Endothelial cell of umbilical vein (primary cell): ENCODE measurements around the gene TMEM214. TPM values are rescaled to one million over a fixed set of nuclear protein-coding genes. Genes with fewer than 3 reads are reported as not detected.
A peak's percentile ranks its signal among the peaks of the same experiment; 100 is the strongest.

Experiments
- BruUV-seq: library from RNA; stranded (reverse); fragments of 400-500 nt; replicated peaks from 2 replicates; lab custom pipeline; 2021; lab: Mats Ljungman, UMichigan
- CTCF ChIA-PET: fragments of 300-600, 350-600 bp; sonication (Branson Sonifier 250); formaldehyde crosslinking; loops from one replicate; lab custom pipeline; 2021; ENCODE audit warnings: antibody characterized with exemption, inconsistent platforms; lab: Charles Lee
- POLR2A ChIA-PET: fragments of 300-600, 350-600 bp; sonication (Branson Sonifier 250); formaldehyde crosslinking; loops from one replicate; lab custom pipeline; 2021; ENCODE audit warnings: antibody characterized with exemption, inconsistent platforms; lab: Charles Lee
- DNase-seq: peaks from one replicate; pipeline ENCODE4 v3.0.0-alpha.2; 2011; ENCODE audit warnings: low read depth, low spot score
- FAIRE-seq: peaks from 2 replicates; lab custom pipeline; 2011; peaks lifted over from hg19 to GRCh38; lab: Jason Lieb, UNC
- H2AFZ ChIP-seq: 2 replicates; pipeline ENCODE4 v1.6.0; 2012; ENCODE audit warnings: low read depth, low read length, control low read depth, inconsistent platforms
- H3K27ac ChIP-seq: 2 replicates; pipeline ENCODE4 v1.5.1; 2011; ENCODE audit warnings: low read depth, mild to moderate bottlenecking, control low read depth, low read length, moderate library complexity; ENCODE audit not compliant: insufficient read depth
- H3K27me3 ChIP-seq, 2 experiments: 2 replicates each; pipeline versions ENCODE4 v1.6.0 to v1.6.1; 2011; ENCODE audit warnings: low read length in 2 of 2, mixed read lengths in 1 of 2; ENCODE audit not compliant: control insufficient read depth in 2 of 2, insufficient read depth in 2 of 2
- H3K36me3 ChIP-seq, 2 experiments: 2 replicates in 1 of 2; 3 replicates in 1 of 2; pipeline ENCODE4 v1.5.1; 2011; ENCODE audit warnings: low read length in 2 of 2, mild to moderate bottlenecking in 1 of 2, moderate library complexity in 1 of 2; ENCODE audit not compliant: control insufficient read depth in 2 of 2, insufficient read depth in 2 of 2; ENCODE audit errors: extremely low read depth in 1 of 2
- H3K4me1 ChIP-seq: 3 replicates; pipeline ENCODE4 v1.5.1; 2011; ENCODE audit warnings: mild to moderate bottlenecking, low read length; ENCODE audit not compliant: control insufficient read depth, insufficient read depth; ENCODE audit errors: extremely low read depth
- H3K4me2 ChIP-seq: 2 replicates; pipeline ENCODE4 v1.6.1; 2011; ENCODE audit warnings: low read length, control low read depth, mixed read lengths; ENCODE audit not compliant: insufficient read depth
- H3K4me3 ChIP-seq, 3 experiments: fragments of 200-600 bp in 1 of 3; sonication (generic), shearing (Covaris generic) in 1 of 3; replicated peaks in 1 of 3; 2 replicates each; pipeline ENCODE4 v1.5.1; 2011 to 2016; ENCODE audit warnings: control low read depth in 3 of 3, low read length in 3 of 3, mild to moderate bottlenecking in 2 of 3, inconsistent platforms in 1 of 3, low read depth in 1 of 3, moderate library complexity in 1 of 3; ENCODE audit not compliant: insufficient read depth in 1 of 3
- H3K79me2 ChIP-seq: 2 replicates; pipeline ENCODE4 v1.6.0; 2012; ENCODE audit warnings: low read length, inconsistent platforms; ENCODE audit not compliant: control insufficient read depth, insufficient read depth
- H3K9ac ChIP-seq: replicated peaks from 2 replicates; pipeline ENCODE3; 2011; ENCODE audit warnings: low read length, control low read depth; ENCODE audit not compliant: insufficient read depth; ENCODE audit errors: extremely low read depth
- H3K9me1 ChIP-seq: replicated peaks from 3 replicates; pipeline ENCODE4 v1.6.0; 2011; ENCODE audit warnings: mild to moderate bottlenecking, low read length; ENCODE audit not compliant: control insufficient read depth, insufficient read depth; ENCODE audit errors: extremely low read depth
- H3K9me3 ChIP-seq: replicated peaks from 2 replicates; pipeline ENCODE4 v1.5.1; 2012; ENCODE audit warnings: low read length, inconsistent platforms; ENCODE audit not compliant: control insufficient read depth, insufficient read depth
- H4K20me1 ChIP-seq: replicated peaks from 2 replicates; pipeline ENCODE3; 2011; ENCODE audit warnings: mild to moderate bottlenecking, low read length; ENCODE audit not compliant: control insufficient read depth, insufficient read depth; ENCODE audit errors: extremely low read depth
- CTCF ChIP-seq, 2 donors: IDR thresholded peaks; 1 replicate in 1 of 2; 2 replicates in 1 of 2; pipeline ENCODE4 v1.5.1; 2011; ENCODE audit warnings: low read length in 2 of 2, mild to moderate bottlenecking in 2 of 2, moderate library complexity in 2 of 2, control low read depth in 1 of 2, inconsistent platforms in 1 of 2, low read depth in 1 of 2; ENCODE audit not compliant: insufficient read depth in 1 of 2; ENCODE audit errors: extremely low read depth in 1 of 2
- EZH2 ChIP-seq: IDR thresholded peaks from 2 replicates; pipeline ENCODE4 v1.6.1; 2012; ENCODE audit warnings: borderline replicate concordance, low read depth, mild to moderate bottlenecking, moderate library complexity, low read length, inconsistent platforms; ENCODE audit not compliant: severe bottlenecking
- FOS ChIP-seq: IDR thresholded peaks from 2 replicates; pipeline ENCODE4 v1.6.1; 2011; ENCODE audit warnings: mild to moderate bottlenecking, low read length, moderate library complexity, borderline replicate concordance; ENCODE audit not compliant: insufficient read depth
- GATA2 ChIP-seq: IDR thresholded peaks from 2 replicates; pipeline ENCODE4 v1.7.0; 2011; ENCODE audit warnings: low read depth, mild to moderate bottlenecking, moderate library complexity, mixed read lengths, low read length; ENCODE audit not compliant: insufficient read length, insufficient read depth
- JUN ChIP-seq: IDR thresholded peaks from 2 replicates; pipeline ENCODE4 v1.6.1; 2011; ENCODE audit warnings: borderline replicate concordance, low read depth; ENCODE audit not compliant: insufficient read length, insufficient read depth
- MYC ChIP-seq: IDR thresholded peaks from one replicate; pipeline ENCODE4 v1.6.1; 2011; ENCODE audit warnings: mild to moderate bottlenecking, low read depth, low read length
- POLR2A ChIP-seq: IDR thresholded peaks from 2 replicates; pipeline ENCODE4 v1.6.1; 2012; ENCODE audit warnings: low read depth, mild to moderate bottlenecking, control low read depth, low read length
- POLR2AphosphoS5 ChIP-seq: IDR thresholded peaks from 2 replicates; pipeline ENCODE4 v1.6.1; 2012; ENCODE audit warnings: low read depth, mild to moderate bottlenecking, control low read depth, low read length, moderate library complexity; ENCODE audit not compliant: insufficient read depth
- dilution Hi-C: fragments of 300-500 bp; cut with MboI; formaldehyde crosslinking; loops from one replicate; pipeline ENCODE4 v1.15.0; 2019; ENCODE audit warnings: low sequenced_read_pairs; ENCODE audit not compliant: extremely low pct_ligation_motif_present
- intact Hi-C: fragments of 100-400 bp; cut with micrococcal nuclease; formaldehyde crosslinking; loops from one replicate; pipeline ENCODE4 v1.10.0; 2022
- polyA plus RNA-seq, 4 experiments: library from polyadenylated mRNA; depleted of rRNA in 3 of 4; stranded (reverse) in 3 of 4; unstranded in 1 of 4; fragments of >200 nt; gene quantifications; 2 replicates each; pipeline versions ENCODE4 v1.2.1 to v1.2.3, GENCODE V29; 2011 to 2012; ENCODE audit warnings: missing spikeins in 1 of 4
- total RNA-seq: library from RNA; stranded (reverse); gene quantifications from 2 replicates; pipeline ENCODE4 v1.2.3, GENCODE V29; 2021

Gene TMEM214
- total and polyA plus RNA-seq, 2 donors (not counting 3 experiments of a cell fraction or from before 2014, with no cell fraction given): 109 to 163 TPM

GRCh38 chr2:27071990-27072830 lies 39.4 kb downstream of the TMEM214 start:
- H4K20me1 ChIP-seq: no peaks in the 10 kb centered on the region
- BruUV-seq: no TSS peak
- dilution Hi-C loops: no loop called here
- peaks cover 17% of the 10 kb centered on the region for H3K4me1 ChIP-seq
- TF ChIP-seq GATA2: no peak
- no peak for TF ChIP-seq CTCF (IDR thresholded peaks at IDR 0.05; ENCODE audit: extremely low read depth in 1 of 2, insufficient read depth in 1 of 2, low read depth in 1 of 2, low read length in 2 of 2)
- no peak for TF ChIP-seq EZH2
- no peak for TF ChIP-seq JUN
- no peak for TF ChIP-seq POLR2AphosphoS5
- TF ChIP-seq MYC: no peak
- no peak for TF ChIP-seq FOS
- no peak for TF ChIP-seq POLR2A
- no peaks in the 10 kb centered on the region for H3K9me3 ChIP-seq
- H3K4me3 ChIP-seq: peak overlapping the region; percentile 6 to 68 (median 39)
- peak overlapping the region; percentile 32 for H3K4me2 ChIP-seq
- intact Hi-C loops: loop anchor here (1.0 to 2.0 kb wide), 5 partner anchors 9 to 223 kb away; partner anchors contain the start of genes AGBL5 and DPYSL5
- H2AFZ ChIP-seq: peak overlapping the region; percentile 53
- peak overlapping the region; percentile 4 for H3K27ac ChIP-seq
- FAIRE-seq: no peak
- ChIA-PET CTCF (interaction anchor here (1.0 to 2.8 kb wide), 6 partner anchors 9 to 119 kb away, joined by 3 to 27 read pairs (median 12); partner anchors contain the start of gene AGBL5), POLR2A (interaction anchor here (0.9 to 1.9 kb wide), 3 partner anchors 9 to 21 kb away, joined by 4 to 7 read pairs (median 6); partner anchors contain the start of gene AGBL5)
- DNase-seq: peak; percentile 32
- H3K36me3 ChIP-seq: peaks cover 11 to 19% of the 10 kb centered on the region in 2 experiments
- H3K79me2 ChIP-seq: peaks cover 34% of the 10 kb centered on the region
- peak overlapping the region; percentile 88 for H3K9ac ChIP-seq
- H3K9me1 ChIP-seq: no peaks in the 10 kb centered on the region
- no peaks in the 10 kb centered on the region for H3K27me3 ChIP-seq
